A673 (cell line): Measurements from ENCODE around the gene RNF213.

Experiments
- EZH2 ChIP-seq: fragments of 200-600 bp; sonication (generic); IDR thresholded peaks from 2 replicates; pipeline ENCODE4 v1.6.1; 2017; ENCODE audit warnings: borderline replicate concordance, low read depth, mild to moderate bottlenecking, mixed read lengths, antibody characterized with exemption, low read length; ENCODE audit not compliant: poor library complexity, severe bottlenecking
- TF ChIP-seq, protein P1 (sequence below): fragments of 300-800, 200-600 bp; sonication (generic); conservative IDR thresholded peaks from 2 replicates; pipeline ENCODE4 v1.5.1; 2017; ENCODE audit warnings: low read depth, mild to moderate bottlenecking, antibody characterized with exemption, low read length, moderate library complexity, mixed read lengths

DNA sequence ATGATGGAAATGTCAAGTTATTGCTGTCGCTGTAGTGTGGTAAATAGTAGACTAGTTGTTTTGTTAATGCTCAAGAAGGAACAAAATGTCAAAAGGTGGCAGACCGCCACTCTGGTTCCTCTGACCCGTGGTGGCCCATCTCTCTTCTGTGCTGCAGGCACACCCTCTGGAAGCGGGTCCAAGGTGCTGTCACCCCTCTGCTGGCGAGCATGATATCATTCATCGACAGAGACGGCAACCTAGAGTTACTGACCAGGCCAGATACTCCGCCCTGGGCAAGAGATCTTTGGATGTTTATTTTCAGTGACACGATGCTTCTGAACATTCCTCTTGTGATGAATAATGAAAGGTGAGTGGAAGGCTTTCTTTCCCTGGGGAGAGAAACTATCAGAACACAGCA lies 97.5 kb downstream of the RNF213 start:
- no peak for TF ChIP-seq EZH2
- TF ChIP-seq, protein P1, sequence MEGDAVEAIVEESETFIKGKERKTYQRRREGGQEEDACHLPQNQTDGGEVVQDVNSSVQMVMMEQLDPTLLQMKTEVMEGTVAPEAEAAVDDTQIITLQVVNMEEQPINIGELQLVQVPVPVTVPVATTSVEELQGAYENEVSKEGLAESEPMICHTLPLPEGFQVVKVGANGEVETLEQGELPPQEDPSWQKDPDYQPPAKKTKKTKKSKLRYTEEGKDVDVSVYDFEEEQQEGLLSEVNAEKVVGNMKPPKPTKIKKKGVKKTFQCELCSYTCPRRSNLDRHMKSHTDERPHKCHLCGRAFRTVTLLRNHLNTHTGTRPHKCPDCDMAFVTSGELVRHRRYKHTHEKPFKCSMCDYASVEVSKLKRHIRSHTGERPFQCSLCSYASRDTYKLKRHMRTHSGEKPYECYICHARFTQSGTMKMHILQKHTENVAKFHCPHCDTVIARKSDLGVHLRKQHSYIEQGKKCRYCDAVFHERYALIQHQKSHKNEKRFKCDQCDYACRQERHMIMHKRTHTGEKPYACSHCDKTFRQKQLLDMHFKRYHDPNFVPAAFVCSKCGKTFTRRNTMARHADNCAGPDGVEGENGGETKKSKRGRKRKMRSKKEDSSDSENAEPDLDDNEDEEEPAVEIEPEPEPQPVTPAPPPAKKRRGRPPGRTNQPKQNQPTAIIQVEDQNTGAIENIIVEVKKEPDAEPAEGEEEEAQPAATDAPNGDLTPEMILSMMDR, result no peak
